CD4-positive, alpha-beta T cell treated with Interleukin-12 subunit alpha and Interleukin-12 subunit beta, for 1 hour (primary cell): ENCODE measurements around the gene SPOCD1.

ENCODE experiments used
- DNase-seq: peaks from one replicate; pipeline ENCODE4 v3.0.0-alpha.2; 2020

The SPOCD1 gene

GRCh38 chr1:31815752-31816500, at the start of gene SPOCD1:
Gene SPOCD1 (minus strand): TSS chr1:31816022. CDS start chr1:31815333, 689 bp downstream.
- peak; percentile 86 for DNase-seq

DNA sequence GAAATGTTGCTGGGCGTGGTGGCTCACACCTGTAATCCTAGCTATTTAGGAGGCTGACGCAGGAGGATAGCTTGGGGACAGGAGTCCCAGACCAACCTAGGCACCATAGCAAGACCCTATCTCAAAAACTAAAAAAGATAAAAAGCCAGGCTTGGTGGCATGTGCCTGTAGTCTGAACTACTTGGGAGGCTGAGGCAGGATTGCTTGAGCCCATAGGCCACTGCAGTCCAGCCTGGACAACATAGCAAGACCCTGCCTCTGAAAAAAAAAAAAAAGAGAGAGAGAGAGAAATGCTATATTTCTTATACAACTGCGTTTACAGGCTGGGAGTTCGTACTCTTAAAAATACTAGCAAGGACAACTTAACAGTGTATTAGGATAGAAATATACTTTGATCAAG, 46.2 kb upstream of the SPOCD1 start:
- no peak for DNase-seq

DNA sequence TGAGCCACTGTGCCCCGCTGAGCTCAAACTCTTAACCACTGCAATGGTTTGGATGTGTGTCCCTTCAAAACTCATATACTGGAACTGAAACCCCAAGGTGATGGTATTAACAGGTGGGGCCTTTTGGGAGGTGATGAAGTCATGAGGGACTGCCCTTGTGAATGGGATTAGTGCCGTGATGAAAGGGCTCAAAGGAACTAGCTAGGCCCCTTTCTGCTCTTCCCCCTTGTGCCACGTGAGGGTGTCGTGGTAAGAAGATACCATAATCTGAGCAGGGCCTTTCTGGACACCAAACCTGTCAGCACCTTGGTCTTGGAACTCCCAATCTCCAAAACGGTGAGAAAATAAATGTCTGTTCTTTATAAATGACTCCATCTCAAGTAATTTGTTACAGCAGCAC, 45.5 kb upstream of the SPOCD1 start:
- DNase-seq = no peak

DNA sequence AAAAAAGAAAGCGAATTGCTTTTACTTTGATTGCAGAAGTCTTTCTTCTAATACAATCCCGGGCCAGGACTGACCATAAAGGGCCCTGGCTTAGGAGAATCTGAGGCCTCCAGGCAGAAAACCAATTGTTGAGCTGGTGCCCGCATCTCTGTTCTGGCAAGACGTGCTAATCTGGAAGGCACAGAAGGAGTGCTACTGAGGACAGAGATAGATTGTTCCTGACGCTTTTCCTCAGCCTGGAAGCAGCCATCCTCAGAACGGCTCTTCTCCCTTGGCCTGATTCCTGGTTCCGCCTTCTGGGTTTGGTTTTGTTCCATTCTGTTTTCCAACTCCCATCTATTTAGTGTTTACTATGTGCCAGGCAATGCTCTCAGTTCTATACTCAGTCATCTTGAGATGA, 44.8 kb upstream of the SPOCD1 start:
- no peak for DNase-seq

- no peak for DNase-seq
Measured at GRCh38 chr1:31859719-31860118, 43.9 kb upstream of the SPOCD1 start.

GRCh38 chr1:31859044-31859443, 43.2 kb upstream of the SPOCD1 start:
- DNase-seq = no peak

DNA sequence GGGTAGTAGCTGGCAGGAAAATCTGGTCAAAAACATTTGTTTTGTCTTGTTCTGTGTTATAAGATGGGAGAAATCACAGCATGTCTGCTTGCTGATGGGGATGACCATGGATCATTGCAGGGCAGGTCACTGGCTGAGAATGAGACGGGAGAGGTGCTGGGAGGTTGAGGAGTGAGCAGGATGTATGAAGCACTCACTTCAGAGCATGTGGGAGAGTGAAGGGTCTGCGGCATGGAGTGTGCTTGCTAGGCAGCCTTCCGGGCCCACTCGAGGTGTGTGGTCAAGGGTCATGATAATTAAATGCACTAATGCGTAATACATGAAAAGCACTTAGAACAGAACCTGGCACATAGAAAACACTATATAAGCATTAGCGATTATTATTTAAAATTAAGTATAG, 42.0 kb upstream of the SPOCD1 start:
- DNase-seq = no peak

GRCh38 chr1:31856140-31856539, 40.3 kb upstream of the SPOCD1 start:
- DNase-seq = no peak

- DNase-seq = no peak
Measured at GRCh38 chr1:31855038-31855845, 39.4 kb upstream of the SPOCD1 start.

DNA sequence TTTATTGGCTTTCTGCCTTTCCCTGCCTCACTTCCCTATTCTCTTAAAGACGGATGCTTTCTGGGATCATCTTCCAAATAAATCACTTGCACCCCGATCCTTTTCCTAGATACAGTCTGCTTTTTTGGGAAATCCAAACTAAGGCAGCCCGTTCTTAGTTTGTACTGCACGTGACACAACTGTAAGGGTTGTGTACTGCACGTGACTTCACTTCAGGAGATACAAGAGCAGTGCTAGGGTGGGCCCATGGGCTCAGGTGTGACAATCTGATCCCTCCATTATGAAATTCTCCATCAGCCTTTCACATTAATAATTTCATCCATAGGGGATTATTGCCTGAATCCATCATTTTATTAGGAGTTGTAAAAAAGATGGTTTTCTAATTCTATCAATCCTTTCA, 33.8 kb upstream of the SPOCD1 start:
- DNase-seq = no peak

DNA sequence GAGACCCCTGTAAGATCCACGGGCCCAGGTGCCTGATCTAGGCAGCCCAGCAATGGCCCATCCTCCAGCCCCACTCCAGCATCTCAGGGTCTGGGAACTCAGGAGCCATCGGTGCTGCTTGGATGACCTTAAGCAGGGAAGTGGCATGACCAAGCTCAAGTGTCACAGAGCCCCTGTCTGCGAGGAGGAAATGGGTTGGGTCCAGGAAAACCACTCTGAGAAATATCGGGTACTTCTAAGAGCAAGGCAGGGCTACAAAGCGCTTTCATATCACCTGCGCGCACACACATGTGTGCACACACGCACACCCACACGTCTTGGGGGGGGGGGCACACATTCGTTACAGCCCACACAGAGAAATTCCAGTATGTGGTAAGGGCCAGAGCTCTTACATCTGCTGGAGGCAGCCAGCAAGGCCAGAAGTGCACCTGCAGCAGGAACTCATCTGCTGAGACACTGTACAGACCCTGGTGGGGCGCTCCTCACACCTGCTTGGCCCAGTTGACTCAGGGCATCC, 32.6 kb upstream of the SPOCD1 start:
- peak; percentile 56 for DNase-seq

GRCh38 chr1:31846484-31846883, 30.7 kb upstream of the SPOCD1 start:
- DNase-seq = no peak

- no peak for DNase-seq
Measured at GRCh38 chr1:31843506-31843905, 27.7 kb upstream of the SPOCD1 start.

- no peak for DNase-seq
Measured at GRCh38 chr1:31839662-31840343, 24.0 kb upstream of the SPOCD1 start.

DNA sequence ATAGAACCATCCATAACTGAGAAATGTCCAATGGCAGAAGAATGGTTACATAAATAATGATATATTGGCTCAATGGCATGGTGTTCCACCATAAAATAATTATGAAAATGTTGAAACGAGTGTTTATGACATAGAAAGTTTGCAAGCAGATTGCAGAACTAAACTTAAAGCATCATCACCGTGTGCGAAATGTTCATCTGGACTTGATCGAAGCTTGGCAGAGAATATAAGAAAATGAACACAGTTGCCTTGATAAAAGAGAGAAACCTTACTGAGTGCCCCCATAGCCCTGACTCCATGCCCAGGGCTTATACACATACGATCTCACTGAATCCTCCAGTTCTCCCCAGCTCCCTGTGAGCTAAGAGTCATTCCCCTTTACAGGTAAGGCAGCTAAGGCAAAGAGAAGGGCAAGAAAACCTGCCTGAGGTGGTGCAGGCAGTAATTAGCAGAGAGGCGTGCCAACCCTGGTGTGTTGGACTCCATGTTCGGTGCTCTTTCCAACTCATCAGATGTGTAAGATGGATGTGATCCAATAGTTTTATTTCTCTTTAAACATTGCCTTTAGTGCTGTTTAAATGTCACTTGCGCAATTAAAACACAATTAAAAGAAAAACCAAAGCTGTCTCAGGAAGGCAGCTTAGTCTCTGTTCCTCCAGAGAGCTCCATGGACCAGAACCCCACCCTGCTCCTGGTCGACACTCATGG, 21.8 kb upstream of the SPOCD1 start:
- no peak for DNase-seq

DNA sequence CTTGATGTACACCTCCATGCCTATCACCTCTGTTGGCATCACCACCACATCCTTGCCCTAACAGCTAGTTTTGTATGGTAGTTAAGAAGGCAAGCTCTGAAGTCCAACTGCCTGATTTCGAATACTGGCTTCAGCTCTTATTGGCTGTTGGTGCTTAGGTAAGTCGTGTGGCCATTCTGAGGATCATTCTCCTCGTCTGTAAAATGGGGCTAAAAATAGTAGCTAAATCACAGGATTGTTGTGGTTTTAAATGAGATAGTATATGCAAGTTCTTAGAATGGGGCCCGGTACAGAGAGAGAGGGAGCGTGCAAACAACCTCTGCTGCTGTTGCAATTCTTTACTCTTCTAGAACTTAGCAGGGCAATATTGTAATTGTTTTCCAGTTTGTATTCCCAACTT, 20.8 kb upstream of the SPOCD1 start:
- DNase-seq = no peak

GRCh38 chr1:31835415-31835814, 19.6 kb upstream of the SPOCD1 start:
- no peak for DNase-seq

DNA sequence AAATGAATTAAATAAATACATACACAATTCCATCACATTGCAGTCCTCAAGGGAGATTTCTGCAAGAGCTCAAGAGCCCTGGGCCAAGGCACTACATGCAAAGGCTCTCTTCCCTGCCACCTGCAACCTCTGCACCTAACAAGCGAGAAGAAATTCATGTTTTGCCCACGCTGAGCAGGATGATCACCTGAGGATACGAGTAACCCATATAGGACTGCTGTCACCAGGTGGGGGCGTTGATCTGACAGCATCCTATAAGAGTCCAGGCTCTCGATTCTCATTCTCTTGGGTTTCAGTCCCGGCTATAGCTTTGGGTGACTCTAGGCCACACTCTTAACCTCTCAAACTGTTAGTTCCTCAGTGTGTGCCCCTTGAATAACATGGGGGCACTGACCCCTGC, 18.7 kb upstream of the SPOCD1 start:
- DNase-seq = peak; percentile 34

DNA sequence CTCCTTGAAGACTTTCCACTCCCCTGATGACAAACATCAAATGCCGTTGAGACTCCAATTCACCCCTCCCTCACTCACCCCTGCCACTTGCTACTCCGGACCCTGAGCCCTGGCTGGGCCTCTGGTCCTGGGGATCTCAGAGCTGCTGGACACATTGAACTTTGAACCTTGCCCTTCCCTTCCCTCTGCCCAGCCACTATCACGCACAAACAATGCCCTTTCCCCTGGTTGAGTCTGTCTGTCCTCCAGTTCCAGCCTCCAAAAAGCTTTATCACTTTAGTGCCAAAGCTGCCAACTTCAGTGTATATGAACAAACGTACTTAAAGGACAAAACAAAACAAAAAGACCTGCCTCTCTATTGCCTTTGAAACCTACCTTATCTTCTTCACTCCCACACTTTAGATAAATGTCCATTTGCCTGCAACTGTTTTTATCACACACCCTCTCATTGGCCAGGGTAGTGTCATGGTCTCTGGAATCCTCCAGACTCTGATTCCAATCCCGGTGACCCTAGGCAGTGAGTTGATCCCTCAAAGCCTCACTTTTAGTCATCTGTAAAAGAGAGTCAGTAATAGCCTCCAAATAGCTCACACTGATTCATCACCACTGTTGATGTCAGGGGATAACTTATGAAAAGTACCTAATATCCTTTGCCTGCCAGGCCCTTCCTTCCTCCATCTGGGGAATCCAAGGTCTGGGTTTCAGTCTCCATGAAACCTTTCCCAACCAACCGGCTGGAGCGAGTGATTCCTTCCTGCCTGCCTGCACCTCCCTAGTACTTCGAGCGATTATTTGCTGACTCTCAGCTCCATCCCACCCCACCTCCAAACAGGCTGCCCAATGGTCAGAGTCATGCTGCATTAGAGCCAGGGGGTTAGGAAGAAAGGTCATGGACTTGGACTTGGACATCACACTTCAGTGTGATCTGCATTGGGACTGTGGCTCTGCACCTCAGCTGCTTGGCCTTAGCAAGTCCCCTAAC, 15.9 kb upstream of the SPOCD1 start:
- DNase-seq = no peak

- no peak for DNase-seq
Measured at GRCh38 chr1:31830511-31830910, 14.7 kb upstream of the SPOCD1 start.

DNA sequence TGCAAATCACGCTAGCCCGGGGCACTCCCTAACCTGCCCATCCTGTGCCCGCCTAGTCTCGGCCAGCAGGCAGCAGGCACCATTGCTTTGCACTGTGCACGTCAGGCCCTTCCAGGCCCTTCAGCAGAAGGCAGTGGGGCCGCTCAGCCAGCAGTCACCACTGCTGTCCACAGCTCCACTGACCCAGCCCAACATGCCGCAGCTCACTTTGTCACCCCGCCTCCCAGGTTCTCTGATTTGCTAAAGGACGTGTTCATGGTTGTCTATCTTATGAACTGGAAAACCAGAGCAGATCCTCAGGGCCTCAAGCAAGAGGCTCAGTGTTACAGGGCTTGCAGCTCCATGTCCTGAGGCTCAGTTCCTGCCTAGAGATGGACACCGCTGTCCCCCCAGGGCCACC, 14.2 kb upstream of the SPOCD1 start:
- no peak for DNase-seq
